ENCODE results near the gene GOLGA6L7.
"Not testable (repeated sequence)": the region's sequence is repeated elsewhere in the genome, so short reads cannot be mapped to it uniquely, and the experiment has no call there.

Gene GOLGA6L7

DNA sequence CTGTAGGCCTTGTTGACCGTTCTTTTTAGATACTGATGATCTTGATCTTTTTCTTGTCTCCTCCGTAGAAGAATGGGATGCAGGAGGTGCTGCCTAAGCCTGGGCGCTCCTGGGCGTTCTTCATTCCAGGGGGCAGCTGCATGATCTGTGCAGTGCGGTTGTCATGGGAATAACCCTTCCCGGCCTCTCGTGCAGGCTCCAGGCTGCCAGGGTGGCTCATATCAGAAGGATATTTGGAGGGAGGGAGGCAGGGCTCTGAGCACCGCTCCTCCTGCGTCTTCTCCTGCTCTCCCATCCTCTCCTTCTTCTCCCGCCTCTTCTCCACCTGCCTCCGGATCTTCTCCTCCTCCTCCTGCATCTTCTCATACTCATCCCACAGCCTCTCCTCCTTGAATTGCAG lies 6.2 kb downstream of the GOLGA6L7 start:
- FAIRE-seq, result not testable (repeated sequence)

DNA sequence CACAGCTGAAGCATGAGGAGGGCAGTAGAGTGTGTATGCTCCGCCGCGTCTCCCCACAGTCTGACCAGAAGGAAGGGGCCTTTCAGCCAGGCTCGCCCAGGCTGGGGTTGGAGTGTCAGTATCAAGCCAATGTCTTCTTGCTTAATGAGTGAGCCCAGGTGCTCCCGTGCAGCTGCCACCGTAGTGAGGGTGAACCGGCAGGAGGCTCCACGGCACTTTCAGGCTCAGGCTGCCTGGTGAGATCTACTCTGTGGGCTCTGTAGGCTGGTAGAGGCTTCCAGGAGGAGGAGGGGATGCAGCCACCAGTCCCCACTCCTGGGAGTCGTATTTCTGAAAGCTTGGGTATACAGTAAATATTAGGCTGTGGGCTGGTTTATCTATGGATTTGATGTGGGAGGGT lies 8.2 kb downstream of the GOLGA6L7 start:
- FAIRE-seq, result not testable (repeated sequence)

DNA sequence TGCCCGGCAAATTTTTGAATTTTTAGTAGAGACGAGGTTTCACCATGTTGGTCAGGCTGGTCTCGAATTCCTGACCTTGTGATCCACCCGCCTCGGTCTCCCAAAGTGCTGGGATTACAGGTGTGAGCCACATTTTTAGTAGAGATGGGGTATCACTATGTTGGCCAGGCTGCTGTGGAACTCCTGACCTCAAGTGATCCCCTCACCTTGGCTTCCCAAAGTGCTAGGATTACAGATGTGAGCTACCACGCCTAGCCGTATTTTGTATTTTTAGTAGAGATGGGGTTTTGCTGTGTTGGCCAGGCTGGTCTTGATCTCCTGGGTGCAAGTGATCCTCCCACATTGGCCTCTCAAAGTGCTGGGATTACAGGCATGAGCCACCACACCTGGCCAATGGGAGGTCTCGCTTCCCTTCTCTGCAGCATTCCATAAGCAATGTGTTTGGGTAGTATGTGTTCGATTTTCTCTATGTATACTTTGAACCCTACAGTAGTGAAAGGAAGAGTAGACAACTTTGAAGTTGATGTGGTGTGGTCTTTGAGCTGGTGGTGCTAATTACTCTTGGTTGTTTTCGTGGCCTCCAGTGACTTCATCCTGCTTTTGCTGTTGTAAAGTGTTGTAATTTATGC lies 13.4 kb downstream of the GOLGA6L7 start:
- FAIRE-seq, result not testable (repeated sequence)

DNA sequence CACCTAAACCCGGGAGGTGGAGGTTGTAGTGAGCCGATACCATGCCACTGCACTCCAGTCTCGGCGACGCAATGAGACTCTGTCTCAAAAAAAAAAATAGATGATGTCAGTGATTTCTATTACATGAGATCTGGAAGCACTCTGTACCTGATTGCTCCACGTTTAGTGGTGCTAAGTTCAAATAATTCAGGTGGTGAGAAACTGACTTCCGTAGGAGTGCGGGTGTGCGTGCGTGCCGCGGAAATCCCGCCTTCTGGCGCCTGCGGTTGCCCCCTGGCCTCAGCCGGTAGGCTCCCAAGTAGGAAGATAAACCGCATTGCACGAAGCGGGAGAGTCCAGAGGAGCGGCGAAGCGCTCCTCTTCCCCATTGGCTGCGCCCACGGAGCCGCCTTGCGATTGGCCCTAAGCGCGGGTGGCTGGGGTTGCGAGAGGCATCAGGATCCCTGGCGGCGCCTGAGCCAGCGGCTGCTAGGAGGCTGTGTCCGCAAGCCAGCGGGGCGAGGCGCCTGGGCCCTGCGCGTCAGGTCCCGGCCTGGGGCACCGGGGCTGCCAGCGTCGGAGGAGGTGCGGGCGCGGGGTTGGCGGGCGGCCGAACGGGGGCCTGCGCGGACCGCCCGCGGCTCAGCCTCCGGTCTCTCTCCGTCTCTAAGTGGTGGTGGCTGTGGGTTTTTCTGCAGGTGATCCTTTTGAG lies 16.4 kb downstream of the GOLGA6L7 start:
- not testable (repeated sequence) for FAIRE-seq

DNA sequence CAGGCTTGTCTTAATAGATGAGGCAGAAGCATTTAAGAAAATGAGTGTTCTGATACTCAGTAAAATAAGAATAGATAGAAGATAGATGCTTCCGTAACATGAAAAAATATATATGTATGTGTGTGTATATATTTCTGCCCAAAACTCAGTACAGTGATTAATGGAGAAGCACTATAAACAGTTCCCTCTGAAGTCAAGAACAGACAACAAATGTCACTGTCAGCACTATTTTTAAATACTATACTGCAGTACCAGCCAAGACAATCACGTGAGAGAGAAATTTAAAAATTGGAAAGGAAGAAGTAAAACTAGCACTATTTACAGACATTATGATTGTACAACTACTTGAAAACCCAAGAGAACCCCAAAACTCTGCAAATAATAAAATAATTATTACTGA lies 27.0 kb downstream of the GOLGA6L7 start:
- not testable (repeated sequence) for FAIRE-seq

DNA sequence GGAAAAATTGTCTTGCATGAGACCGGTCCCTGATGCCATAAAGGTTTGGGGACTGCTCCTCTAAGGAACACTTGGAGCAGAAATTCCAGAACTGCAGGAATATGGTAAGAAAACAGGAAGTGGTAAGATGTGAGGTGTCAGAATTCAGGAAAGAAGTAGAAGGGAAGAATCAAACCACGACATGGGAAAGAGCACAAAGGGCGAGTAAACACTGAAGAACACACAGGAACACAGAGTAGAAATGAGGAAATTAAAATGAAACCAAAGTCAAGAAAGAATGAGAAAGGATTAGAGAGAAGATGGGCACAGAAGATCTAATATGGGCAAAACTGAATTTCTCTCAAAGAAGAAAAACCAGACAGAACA lies 28.5 kb downstream of the GOLGA6L7 start:
- not testable (repeated sequence) for FAIRE-seq

DNA sequence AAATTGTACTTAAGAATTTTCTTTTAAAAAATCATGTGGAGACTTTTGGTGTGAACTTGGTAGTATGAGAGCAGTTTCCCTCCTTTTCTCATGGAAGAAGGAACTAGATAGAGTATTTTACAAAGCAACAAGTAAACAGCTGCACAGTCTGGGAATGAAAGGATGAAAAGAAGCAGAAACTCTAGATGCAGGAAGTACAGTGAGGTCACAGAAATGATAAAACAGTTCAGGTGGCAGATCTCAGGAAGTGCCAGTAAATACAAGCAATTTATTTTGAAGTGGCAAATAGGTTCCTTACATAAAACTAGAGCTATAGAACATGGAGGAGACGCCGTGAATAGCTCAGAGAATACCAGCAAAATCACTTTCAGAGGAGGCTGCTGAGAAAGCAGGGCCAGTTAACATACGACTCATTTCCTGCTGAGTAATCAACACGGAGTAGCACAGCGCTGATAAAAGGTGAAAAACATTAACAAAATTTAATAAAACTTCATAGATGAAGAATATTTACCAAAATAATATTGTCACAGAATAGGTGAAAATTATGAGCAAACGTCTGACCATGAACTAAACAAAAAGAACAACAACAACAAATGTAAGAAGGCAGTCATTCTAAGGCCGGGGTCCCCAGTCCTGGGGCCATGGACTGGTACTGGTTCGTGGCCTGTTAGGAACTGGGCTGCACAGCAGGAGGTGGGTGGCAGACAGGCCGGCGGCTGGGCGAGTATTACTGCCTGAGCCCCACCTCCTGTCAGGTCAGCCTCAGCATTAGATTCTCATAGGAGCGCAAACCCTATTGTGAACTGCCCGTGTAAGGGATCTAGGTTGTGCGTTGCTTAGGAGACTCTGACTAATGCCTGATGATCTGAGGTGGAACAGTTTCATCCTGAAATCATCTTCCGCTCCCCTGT lies 29.2 kb downstream of the GOLGA6L7 start:
- not testable (repeated sequence) for FAIRE-seq

DNA sequence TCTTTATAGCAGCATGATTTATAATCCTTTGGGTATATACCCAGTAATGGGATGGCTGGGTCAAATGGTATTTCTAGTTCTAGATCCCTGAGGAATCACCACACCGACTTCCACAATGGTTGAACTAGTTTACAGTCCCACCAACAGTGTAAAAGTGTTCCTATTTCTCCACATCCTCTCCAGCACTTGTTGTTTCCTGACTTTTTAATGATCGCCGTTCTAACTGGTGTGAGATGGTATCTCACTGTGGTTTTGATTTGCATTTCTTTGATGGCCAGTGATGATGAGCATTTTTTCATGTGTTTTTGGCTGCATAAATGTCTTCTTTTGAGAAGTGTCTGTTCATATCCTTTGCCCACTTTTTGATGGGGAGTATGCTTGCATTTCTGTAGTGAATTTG lies 30.3 kb downstream of the GOLGA6L7 start:
- not testable (repeated sequence) for FAIRE-seq

DNA sequence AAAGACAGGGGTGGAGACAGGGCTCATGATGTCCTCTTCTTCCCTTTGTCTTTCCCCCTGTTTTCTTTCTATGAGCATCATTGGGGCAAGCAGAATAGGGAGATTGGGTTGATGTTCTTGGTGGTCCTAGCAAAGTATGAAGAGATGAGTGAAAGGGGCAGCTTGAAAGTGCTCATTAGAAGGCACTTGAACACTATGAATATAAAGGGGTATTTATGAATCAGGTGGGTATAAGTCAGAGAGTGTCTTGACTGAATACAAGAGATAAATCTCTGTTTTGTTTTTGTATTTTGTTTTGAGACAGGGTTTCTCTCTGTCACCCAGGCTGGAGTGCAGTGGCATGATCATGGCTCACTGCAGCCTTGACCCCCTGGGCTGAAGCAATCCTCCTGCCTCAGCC lies 34.4 kb downstream of the GOLGA6L7 start:
- FAIRE-seq, result not testable (repeated sequence)

DNA sequence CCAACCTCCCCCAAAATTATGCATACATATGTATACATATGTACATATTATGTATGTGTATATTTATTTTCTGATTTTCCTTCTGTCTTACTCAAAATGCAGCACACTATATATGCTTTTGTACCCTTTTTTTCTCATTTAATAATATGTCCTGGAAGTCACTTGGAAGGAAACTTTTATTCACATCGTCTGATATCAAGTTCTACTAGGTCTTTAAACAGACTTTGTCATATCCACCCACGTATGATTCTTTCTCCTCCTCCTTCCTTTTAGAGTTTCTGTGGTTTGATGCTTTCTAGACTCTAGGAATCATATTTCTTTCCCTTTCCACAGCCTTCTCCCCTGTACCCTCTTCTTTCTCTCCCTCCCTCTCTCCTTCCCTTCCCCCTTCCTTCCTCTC lies 35.1 kb downstream of the GOLGA6L7 start:
- not testable (repeated sequence) for FAIRE-seq

DNA sequence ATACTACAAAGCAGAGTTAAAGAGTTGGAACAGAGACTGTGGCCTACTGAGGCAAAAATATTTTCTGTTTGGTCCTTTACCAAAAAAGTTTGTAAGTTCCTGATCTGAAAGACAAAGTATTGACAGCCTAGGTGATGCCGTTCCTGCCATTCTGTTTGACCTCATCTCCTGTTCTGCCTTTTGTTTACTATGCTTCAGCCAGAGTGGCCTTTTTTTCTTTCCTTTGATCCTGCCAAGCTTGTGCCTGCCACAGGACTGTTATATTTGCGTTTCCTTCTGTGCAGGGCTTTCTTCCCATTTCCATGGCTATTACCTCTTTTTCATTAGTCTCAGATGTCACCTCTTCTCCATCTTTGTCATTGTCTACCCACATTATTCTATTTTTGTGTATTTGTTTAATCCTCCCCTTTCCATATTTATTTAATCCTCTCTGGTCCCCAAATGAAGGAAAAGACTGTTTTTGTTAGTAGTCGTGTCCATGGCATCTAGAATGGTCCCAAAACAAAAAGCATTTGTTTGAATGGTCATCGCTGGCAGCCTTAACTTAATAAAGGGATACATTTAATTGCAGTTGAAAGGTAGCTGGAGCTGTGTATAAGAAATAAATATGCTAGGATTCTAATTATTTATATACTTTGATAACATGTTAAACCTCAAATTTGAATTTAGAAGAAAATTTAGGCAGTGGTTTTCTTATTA lies 36.4 kb downstream of the GOLGA6L7 start:
- not testable (repeated sequence) for FAIRE-seq

DNA sequence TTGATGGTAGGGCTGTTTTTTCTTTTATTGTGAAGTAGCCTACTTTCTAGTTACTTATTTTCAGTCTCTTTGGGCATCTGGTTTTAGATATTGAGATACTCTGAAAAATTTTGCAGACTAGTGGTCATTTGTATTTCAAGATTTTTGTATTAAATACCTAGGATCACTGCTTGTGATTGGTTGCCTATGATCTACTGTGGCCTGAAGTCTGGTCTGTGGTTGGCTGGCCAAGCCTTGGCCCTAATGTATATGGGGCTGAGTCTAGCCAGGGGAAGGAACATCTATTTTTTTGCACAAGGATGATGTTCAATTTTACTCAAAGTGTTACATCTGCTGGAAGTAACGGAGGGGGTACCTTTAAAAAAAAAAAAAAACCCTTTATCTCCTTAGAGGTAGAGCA lies 38.0 kb downstream of the GOLGA6L7 start:
- not testable (repeated sequence) for FAIRE-seq

DNA sequence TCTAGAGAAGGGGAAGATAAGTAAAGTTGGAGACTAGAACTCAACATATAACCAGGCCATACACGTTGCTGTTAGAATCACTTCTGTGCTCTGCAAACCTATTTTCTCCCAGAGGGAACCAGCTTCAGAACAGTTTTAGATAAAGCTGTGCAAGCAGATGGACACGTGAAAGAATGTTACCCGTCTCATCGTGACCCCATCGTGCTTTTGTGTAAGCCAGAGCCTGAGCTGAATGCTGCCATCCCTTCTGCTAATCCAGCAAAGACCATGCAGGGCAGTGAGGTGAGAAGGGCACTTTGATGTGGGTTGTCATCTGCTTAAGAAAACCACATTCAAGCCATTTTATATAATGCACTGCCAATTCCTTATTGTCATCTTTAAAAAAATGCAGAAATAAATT lies 40.3 kb downstream of the GOLGA6L7 start:
- FAIRE-seq, result not testable (repeated sequence)

DNA sequence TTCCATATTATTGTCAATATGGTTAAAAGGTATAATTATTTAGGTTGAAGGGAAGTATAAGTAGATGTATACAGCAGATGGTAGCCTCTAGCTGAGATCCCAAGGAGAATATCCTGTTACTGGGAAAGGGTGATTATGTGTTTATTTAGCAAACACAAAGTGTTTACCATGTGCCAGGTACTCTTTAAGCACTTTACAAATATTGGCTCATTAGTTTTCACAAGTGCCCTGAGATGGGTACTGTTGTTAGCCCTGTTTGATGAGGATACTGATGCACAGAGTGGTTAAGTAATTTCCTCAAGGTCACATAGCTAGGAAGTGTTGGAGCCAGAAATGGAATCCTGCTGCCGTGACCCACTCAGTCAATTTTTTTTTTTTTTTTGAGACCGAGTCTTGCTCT lies 48.1 kb downstream of the GOLGA6L7 start:
- FAIRE-seq, result not testable (repeated sequence)

DNA sequence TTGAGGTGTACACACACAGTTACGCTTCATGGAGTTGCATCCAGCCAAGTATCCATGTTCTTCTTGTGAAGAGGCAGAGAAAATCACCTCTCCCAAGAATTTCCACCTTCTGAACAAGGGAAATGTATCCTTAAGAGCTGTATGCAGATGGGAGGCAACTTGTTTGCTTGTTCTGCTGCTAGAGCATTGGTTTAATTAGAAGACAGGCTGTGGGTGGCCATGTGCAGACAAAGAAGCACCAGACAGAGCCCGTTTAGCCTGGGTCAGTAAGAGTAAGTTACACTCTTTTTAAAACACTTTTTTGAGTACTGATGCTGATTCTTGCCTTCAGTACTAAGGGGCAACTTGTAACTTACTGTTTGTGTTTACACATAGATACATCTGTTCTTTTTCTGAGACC lies 50.2 kb downstream of the GOLGA6L7 start:
- not testable (repeated sequence) for FAIRE-seq

DNA sequence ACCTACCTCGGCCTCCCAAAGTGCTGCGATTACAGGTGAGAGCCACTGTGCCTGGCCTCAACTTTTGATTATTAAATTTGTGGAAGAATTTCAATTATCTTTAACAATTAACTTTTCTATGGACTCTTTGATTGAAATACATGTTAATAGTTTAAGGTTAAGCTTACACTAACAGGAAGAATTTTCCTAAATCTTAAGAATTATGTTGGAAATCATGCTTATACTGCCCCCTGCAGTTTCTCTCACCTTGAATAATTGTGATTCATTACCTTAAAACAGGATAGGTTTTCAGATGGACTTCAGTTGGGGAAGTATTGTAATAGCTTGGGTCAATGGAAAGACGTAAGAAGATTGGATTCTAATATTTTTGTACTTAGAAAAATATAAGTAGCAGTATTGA lies 54.2 kb downstream of the GOLGA6L7 start:
- not testable (repeated sequence) for FAIRE-seq

Measured in colon (tissue), 2 donors.